GM23338 (cell line): ENCODE data around the gene MFNG. TPM values are rescaled to one million over a fixed set of nuclear protein-coding genes. Genes with fewer than 3 reads are reported as not detected.

Experiments
- CREB1 ChIP-seq: fragments of 250-450 bp; sonication (Bioruptor Pico); IDR thresholded peaks from 2 replicates; pipeline ENCODE4 v1.5.0; 2020; ENCODE audit warnings: low read depth, mild to moderate bottlenecking, moderate library complexity
- EZH2phosphoT487 ChIP-seq: fragments of 200-600 bp; sonication (generic); IDR thresholded peaks from one replicate; pipeline ENCODE4 v1.8.1; 2018; ENCODE audit warnings: antibody characterized with exemption; ENCODE audit not compliant: unreplicated experiment
- STAT1 ChIP-seq: IDR thresholded peaks from one replicate; pipeline ENCODE4 v1.6.1; 2016; ENCODE audit warnings: antibody characterized with exemption; ENCODE audit not compliant: unreplicated experiment
- ZNF114 ChIP-seq: fragments of 250-450 bp; sonication (Bioruptor Pico); IDR thresholded peaks from 2 replicates; pipeline ENCODE4 v1.5.0; 2020; ENCODE audit warnings: mild to moderate bottlenecking, moderate library complexity
- ZNF331 ChIP-seq: fragments of 250-450 bp; sonication (Bioruptor Pico); IDR thresholded peaks from 2 replicates; pipeline ENCODE4 v1.5.0; 2020; ENCODE audit warnings: low read depth, mild to moderate bottlenecking, moderate library complexity
- polyA plus RNA-seq: library from polyadenylated mRNA; unstranded; fragments of >200 nt; fragmentation: Nextera tagmentation; extraction: Ambion mirVana; gene quantifications from 2 replicates; pipeline ENCODE4 v1.2.1, GENCODE V29; 2016
- total RNA-seq: library from RNA; depleted of rRNA; stranded (reverse); fragments of >200 nt; shearing (Covaris generic); gene quantifications from 2 replicates; pipeline ENCODE4 v1.2.3, GENCODE V29; 2014
- TF ChIP-seq, protein P1 (sequence below): fragments of 250-450 bp; sonication (Bioruptor Pico); IDR thresholded peaks from 2 replicates; pipeline ENCODE4 v1.5.0; 2020; ENCODE audit warnings: mild to moderate bottlenecking, moderate library complexity
- TF ChIP-seq, protein P2 (sequence below), 2 experiments: fragments of 200-600 bp in 1 of 2; sonication (generic) in 1 of 2; conservative IDR thresholded peaks; 2 replicates each; pipeline versions ENCODE4 v1.5.1 to v1.6.1; 2016 to 2017; ENCODE audit warnings: antibody characterized with exemption in 2 of 2, low read depth in 2 of 2, mild to moderate bottlenecking in 2 of 2, moderate library complexity in 1 of 2

MFNG gene
- total and polyA plus RNA-seq, 2 experiments from 2014 or later = 1.4 to 1.9 TPM

DNA sequence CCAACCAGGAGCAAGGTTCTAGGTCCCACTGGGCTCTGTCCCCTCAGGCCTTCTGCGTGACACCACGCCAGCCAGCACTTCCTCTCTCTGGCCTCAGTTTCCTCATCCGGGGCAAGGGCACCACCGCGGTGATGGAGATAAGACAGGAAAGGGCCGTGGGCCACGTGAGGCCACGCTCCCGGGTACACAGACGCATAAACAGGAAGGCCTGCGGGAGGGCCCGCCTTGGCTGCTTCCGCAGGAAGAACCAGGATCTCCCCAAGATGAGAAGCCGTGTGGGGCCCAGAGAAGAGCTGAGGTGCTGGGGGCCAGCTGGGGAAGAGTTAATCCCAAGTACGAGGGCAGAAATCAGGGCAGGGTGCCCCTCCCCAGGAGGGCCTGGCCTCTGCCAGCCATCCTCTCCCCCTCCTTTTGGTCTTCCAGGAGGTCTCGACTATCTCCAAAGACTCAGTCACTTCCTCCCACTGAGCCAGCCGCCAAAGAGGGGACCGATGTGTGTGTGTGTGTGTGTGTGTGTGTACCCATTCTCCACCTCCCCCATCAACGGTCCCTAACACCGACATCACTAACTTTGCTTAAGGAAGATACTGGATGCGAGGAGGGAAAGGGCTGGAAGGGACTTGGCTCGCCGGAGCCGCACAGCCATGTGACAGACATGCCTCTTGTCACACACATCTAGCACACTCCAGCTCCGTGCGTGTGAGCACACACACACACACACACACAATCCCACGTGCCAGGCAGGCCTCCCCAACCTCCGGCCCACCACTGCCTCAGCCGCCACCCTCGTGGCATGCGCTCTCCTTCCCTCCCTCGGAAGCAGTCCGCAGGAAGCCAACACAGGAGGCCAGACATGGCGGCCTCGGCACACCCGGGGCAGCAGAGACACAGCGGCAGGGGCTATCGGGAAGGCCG is 1.4 kb downstream of the MFNG start (continued):
- TF ChIP-seq, protein P1, sequence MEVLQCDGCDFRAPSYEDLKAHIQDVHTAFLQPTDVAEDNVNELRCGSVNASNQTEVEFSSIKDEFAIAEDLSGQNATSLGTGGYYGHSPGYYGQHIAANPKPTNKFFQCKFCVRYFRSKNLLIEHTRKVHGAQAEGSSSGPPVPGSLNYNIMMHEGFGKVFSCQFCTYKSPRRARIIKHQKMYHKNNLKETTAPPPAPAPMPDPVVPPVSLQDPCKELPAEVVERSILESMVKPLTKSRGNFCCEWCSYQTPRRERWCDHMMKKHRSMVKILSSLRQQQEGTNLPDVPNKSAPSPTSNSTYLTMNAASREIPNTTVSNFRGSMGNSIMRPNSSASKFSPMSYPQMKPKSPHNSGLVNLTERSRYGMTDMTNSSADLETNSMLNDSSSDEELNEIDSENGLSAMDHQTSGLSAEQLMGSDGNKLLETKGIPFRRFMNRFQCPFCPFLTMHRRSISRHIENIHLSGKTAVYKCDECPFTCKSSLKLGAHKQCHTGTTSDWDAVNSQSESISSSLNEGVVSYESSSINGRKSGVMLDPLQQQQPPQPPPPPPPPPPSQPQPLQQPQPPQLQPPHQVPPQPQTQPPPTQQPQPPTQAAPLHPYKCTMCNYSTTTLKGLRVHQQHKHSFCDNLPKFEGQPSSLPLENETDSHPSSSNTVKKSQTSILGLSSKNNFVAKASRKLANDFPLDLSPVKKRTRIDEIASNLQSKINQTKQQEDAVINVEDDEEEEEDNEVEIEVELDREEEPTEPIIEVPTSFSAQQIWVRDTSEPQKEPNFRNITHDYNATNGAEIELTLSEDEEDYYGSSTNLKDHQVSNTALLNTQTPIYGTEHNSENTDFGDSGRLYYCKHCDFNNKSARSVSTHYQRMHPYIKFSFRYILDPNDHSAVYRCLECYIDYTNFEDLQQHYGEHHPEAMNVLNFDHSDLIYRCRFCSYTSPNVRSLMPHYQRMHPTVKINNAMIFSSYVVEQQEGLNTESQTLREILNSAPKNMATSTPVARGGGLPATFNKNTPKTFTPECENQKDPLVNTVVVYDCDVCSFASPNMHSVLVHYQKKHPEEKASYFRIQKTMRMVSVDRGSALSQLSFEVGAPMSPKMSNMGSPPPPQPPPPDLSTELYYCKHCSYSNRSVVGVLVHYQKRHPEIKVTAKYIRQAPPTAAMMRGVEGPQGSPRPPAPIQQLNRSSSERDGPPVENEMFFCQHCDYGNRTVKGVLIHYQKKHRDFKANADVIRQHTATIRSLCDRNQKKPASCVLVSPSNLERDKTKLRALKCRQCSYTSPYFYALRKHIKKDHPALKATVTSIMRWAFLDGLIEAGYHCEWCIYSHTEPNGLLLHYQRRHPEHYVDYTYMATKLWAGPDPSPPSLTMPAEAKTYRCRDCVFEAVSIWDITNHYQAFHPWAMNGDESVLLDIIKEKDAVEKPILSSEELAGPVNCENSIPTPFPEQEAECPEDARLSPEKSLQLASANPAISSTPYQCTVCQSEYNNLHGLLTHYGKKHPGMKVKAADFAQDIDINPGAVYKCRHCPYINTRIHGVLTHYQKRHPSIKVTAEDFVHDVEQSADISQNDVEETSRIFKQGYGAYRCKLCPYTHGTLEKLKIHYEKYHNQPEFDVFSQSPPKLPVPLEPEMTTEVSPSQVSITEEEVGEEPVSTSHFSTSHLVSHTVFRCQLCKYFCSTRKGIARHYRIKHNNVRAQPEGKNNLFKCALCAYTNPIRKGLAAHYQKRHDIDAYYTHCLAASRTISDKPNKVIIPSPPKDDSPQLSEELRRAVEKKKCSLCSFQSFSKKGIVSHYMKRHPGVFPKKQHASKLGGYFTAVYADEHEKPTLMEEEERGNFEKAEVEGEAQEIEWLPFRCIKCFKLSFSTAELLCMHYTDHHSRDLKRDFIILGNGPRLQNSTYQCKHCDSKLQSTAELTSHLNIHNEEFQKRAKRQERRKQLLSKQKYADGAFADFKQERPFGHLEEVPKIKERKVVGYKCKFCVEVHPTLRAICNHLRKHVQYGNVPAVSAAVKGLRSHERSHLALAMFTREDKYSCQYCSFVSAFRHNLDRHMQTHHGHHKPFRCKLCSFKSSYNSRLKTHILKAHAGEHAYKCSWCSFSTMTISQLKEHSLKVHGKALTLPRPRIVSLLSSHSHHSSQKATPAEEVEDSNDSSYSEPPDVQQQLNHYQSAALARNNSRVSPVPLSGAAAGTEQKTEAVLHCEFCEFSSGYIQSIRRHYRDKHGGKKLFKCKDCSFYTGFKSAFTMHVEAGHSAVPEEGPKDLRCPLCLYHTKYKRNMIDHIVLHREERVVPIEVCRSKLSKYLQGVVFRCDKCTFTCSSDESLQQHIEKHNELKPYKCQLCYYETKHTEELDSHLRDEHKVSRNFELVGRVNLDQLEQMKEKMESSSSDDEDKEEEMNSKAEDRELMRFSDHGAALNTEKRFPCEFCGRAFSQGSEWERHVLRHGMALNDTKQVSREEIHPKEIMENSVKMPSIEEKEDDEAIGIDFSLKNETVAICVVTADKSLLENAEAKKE (CRISPR knock-in tag) = no peak
- TF ChIP-seq, protein P2, sequence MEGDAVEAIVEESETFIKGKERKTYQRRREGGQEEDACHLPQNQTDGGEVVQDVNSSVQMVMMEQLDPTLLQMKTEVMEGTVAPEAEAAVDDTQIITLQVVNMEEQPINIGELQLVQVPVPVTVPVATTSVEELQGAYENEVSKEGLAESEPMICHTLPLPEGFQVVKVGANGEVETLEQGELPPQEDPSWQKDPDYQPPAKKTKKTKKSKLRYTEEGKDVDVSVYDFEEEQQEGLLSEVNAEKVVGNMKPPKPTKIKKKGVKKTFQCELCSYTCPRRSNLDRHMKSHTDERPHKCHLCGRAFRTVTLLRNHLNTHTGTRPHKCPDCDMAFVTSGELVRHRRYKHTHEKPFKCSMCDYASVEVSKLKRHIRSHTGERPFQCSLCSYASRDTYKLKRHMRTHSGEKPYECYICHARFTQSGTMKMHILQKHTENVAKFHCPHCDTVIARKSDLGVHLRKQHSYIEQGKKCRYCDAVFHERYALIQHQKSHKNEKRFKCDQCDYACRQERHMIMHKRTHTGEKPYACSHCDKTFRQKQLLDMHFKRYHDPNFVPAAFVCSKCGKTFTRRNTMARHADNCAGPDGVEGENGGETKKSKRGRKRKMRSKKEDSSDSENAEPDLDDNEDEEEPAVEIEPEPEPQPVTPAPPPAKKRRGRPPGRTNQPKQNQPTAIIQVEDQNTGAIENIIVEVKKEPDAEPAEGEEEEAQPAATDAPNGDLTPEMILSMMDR (conservative IDR thresholded peaks at IDR 0.05; ENCODE audit: low read depth in 2 of 2) = no peak
- TF ChIP-seq STAT1 (no peak), CREB1 (CRISPR knock-in tag) (no peak), ZNF331 (no peak), EZH2phosphoT487 (no peak), ZNF114 (CRISPR knock-in tag) (no peak)
